CD4-positive, alpha-beta T cell (primary cell): ENCODE results near the gene FHDC1. TPM values are rescaled to one million over a fixed set of nuclear protein-coding genes. Genes with fewer than 3 reads are reported as not detected.

Experiments used
- ATAC-seq: fragments of 200-7000 bp; cut with Tn5 transposase; one replicate; pipeline ENCODE4 v1.10.0; 2022; ENCODE audit warnings: mild to moderate bottlenecking; ENCODE audit not compliant: poor library complexity
- CTCF ChIA-PET: fragments of 350-600 bp; sonication (Branson Sonifier 250); formaldehyde crosslinking; loops from one replicate; lab custom pipeline; 2021; ENCODE audit warnings: antibody characterized with exemption, inconsistent platforms; lab: Charles Lee
- POLR2A ChIA-PET: fragments of 350-600 bp; sonication (Branson Sonifier 250); formaldehyde crosslinking; loops from one replicate; lab custom pipeline; 2021; ENCODE audit warnings: antibody characterized with exemption, inconsistent platforms; lab: Charles Lee
- DNase-seq, 14 experiments: peaks; one replicate each; pipeline ENCODE4 v3.0.0-alpha.2; 2013 to 2020; ENCODE audit warnings: mixed read lengths in 2 of 14
- H3K27ac ChIP-seq, 2 donors: one replicate each; pipeline versions ENCODE4 v1.5.1 to v1.7.0; 2013; ENCODE audit warnings: low read length in 2 of 2, low read depth in 1 of 2, mild to moderate bottlenecking in 1 of 2
- H3K27me3 ChIP-seq, 2 experiments: 1 replicate in 1 of 2; 2 replicates in 1 of 2; pipeline versions ENCODE4 v1.6.1 to v1.7.0; 2013; ENCODE audit warnings: low read length in 2 of 2, control low read depth in 1 of 2, mild to moderate bottlenecking in 1 of 2, moderate library complexity in 1 of 2; ENCODE audit not compliant: insufficient read depth in 2 of 2, control insufficient read depth in 1 of 2
- H3K36me3 ChIP-seq: one replicate; pipeline ENCODE4 v1.6.1; 2013; ENCODE audit warnings: low read length, control low read depth; ENCODE audit not compliant: insufficient read depth
- H3K4me1 ChIP-seq: one replicate; pipeline ENCODE4 v1.6.1; 2013; ENCODE audit warnings: low read length, control low read depth; ENCODE audit not compliant: insufficient read depth
- H3K4me3 ChIP-seq: one replicate; pipeline ENCODE4 v1.5.1; 2013; ENCODE audit warnings: mild to moderate bottlenecking, low read length, moderate library complexity
- H3K9me3 ChIP-seq, 2 experiments: 1 replicate in 1 of 2; 2 replicates in 1 of 2; pipeline versions ENCODE4 v1.6.1 to v1.7.0; 2013; ENCODE audit warnings: low read length in 2 of 2, mild to moderate bottlenecking in 2 of 2, control low read depth in 1 of 2, moderate library complexity in 1 of 2; ENCODE audit not compliant: control insufficient read depth in 1 of 2, insufficient read depth in 1 of 2
- H3K27ac Mint-ChIP-seq: one replicate; pipeline ENCODE4 v1.8.0; 2020; ENCODE audit warnings: mixed read lengths
- H3K27me3 Mint-ChIP-seq: one replicate; pipeline ENCODE4 v1.8.0; 2021; ENCODE audit warnings: mixed read lengths
- H3K36me3 Mint-ChIP-seq: one replicate; pipeline ENCODE4 v1.8.0; 2021; ENCODE audit warnings: low read depth, mixed read lengths
- H3K4me1 Mint-ChIP-seq: one replicate; pipeline ENCODE4 v1.8.0; 2021; ENCODE audit warnings: low read depth, mixed read lengths
- H3K4me3 Mint-ChIP-seq: one replicate; pipeline ENCODE4 v1.8.0; 2020; ENCODE audit warnings: mild to moderate bottlenecking, mixed read lengths
- H3K9me3 Mint-ChIP-seq: one replicate; pipeline ENCODE4 v1.8.0; 2020; ENCODE audit warnings: mixed read lengths
- CTCF ChIP-seq: fragments of 200-600 bp; IDR thresholded peaks from one replicate; pipeline ENCODE4 v1.8.0; 2022; ENCODE audit warnings: antibody characterized with exemption, mild to moderate bottlenecking
- intact Hi-C, 2 experiments: fragments of 100-400 bp; cut with DNase I in 1 of 2; cut with micrococcal nuclease in 1 of 2; formaldehyde crosslinking; loops; one replicate each; pipeline versions ENCODE4 v1.15.1 to v1.9.0; 2023 to 2025; cut with DNase I, micrococcal nuclease
- total RNA-seq, 174 experiments: library from RNA in 2 of 174; stranded (reverse) in 2 of 174; gene quantifications; one replicate each; pipeline ENCODE4 v1.2.3 and lab custom pipeline; 2021 to 2026

The FHDC1 gene
- total RNA-seq, 2 experiments from 2014 or later: 0.03 TPM; not detected in 1

DNA sequence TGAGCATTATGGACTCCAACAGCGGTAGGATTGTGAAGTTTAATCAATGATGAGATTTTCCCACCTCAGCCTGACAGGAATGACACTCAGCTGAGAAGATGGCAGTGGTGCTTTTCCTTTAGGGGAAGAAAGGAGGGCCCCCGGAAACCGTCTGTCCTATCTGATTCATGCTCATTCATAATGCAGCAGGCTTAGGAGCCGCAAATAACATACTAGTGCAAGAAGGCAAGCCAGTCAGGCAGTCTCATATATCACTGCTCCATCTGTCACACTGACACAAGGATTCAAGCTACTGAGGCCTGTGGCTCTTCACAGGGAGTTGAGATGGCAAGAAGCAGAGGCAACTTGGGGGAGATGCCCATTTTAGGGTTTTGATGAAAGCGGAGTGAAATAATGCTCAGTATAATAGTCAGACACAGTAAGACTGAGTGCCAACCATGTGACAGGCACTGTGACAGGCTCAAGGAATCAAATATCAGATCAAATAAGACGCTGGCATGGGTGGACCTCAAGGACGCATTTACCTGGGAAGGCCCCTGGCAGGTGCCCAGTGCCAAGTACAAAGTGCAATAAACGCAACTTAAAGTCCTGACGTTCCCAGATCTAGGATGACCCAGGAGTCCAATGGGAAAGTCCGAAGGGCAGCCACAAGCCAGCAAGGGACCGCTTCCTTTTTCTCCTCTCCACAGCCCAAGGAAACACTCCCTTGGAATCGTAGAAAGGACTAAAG is 63.4 kb downstream of the FHDC1 start:
- Histone ChIP-seq H3K27me3 (peaks cover 5% of the 10 kb centered on the region in 2 experiments), H3K4me1 (no peaks in the 10 kb centered on the region), H3K27ac (no peak overlapping the region), H3K36me3 (no peaks in the 10 kb centered on the region), H3K4me3 (no peak overlapping the region), H3K9me3 (no peaks in the 10 kb centered on the region)
- Mint-ChIP-seq H3K27me3 (peaks cover 4% of the 10 kb centered on the region), H3K4me3 (no peak overlapping the region), H3K4me1 (no peaks in the 10 kb centered on the region), H3K27ac (no peak overlapping the region), H3K9me3 (no peaks in the 10 kb centered on the region), H3K36me3 (no peaks in the 10 kb centered on the region)
- intact Hi-C loops: no loop called here
- ChIA-PET POLR2A (no interaction called here), CTCF (no interaction called here)
- DNase-seq (no peak), ATAC-seq (no peak)
- TF ChIP-seq CTCF: no peak

- POLR2A ChIA-PET: no interaction called here
- H3K4me1 ChIP-seq: no peaks in the 10 kb centered on the region
- TF ChIP-seq CTCF: no peak
- H3K27ac ChIP-seq: no peak overlapping the region
- Mint-ChIP-seq H3K27me3 (peaks cover 4% of the 10 kb centered on the region), H3K9me3 (no peaks in the 10 kb centered on the region), H3K27ac (no peak overlapping the region), H3K4me1 (no peaks in the 10 kb centered on the region), H3K4me3 (no peak overlapping the region), H3K36me3 (no peaks in the 10 kb centered on the region)
- DNase-seq (no peak), ATAC-seq (no peak)
- no peaks in the 10 kb centered on the region for H3K36me3 ChIP-seq
- H3K4me3 ChIP-seq: no peak overlapping the region
- H3K9me3 ChIP-seq: no peaks in the 10 kb centered on the region
- intact Hi-C loops: no loop called here
- peaks cover 5% of the 10 kb centered on the region in 2 experiments for H3K27me3 ChIP-seq
- CTCF ChIA-PET: no interaction called here
Measured at GRCh38 chr4:153000076-153000420, 63.9 kb downstream of the FHDC1 start.

DNA sequence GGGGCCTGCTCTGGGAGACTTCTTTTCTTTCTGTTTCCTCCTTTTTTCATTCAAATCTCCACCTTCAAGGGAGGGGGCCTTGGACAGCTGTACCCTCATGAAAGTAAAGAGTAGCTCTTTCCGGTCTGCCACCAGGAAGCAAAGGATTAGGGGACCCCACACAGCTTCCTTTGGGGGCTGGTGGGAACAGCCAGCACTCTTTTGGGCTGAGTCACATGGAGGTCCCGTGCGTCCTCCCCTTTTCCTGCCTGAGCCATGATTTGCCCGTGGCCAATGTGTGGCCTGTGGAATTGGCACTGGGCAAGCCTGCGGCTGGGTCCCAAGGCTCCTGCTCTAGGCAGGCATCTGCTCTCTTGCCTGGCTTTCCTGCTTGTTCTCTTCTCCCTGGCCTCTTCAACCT is 65.5 kb downstream of the FHDC1 start:
- peaks cover 4% of the 10 kb centered on the region for H3K27me3 Mint-ChIP-seq
- DNase-seq (no peak), ATAC-seq (no peak)
- Histone ChIP-seq H3K9me3 (no peaks in the 10 kb centered on the region), H3K27me3 (peaks cover 0 to 4% of the 10 kb centered on the region in 2 experiments), H3K27ac (no peak overlapping the region), H3K4me1 (no peaks in the 10 kb centered on the region), H3K36me3 (no peaks in the 10 kb centered on the region), H3K4me3 (no peak overlapping the region)
- ChIA-PET POLR2A (no interaction called here), CTCF (no interaction called here)
- no peak for TF ChIP-seq CTCF
- no peak overlapping the region for H3K27ac Mint-ChIP-seq
- H3K36me3 Mint-ChIP-seq: no peaks in the 10 kb centered on the region
- no peaks in the 10 kb centered on the region for H3K9me3 Mint-ChIP-seq
- intact Hi-C loops: no loop called here
- H3K4me3 Mint-ChIP-seq: no peak overlapping the region
- H3K4me1 Mint-ChIP-seq: no peaks in the 10 kb centered on the region
